Measurements from ENCODE around the gene STUM. TPM values are rescaled to one million over a fixed set of nuclear protein-coding genes. Genes with fewer than 3 reads are reported as not detected.

The STUM gene
- total and polyA plus RNA-seq, 2 experiments from 2014 or later, result 0.23 to 1.3 TPM

- TF ChIP-seq ZNF462 (CRISPR knock-in tag; IDR thresholded peaks at IDR 0.05), result no peak
- TF ChIP-seq EZH2phosphoT487 (IDR thresholded peaks at IDR 0.05; ENCODE audit: unreplicated experiment), result no peak
- no peak for TF ChIP-seq ZNF331 (CRISPR knock-in tag; IDR thresholded peaks at IDR 0.05; ENCODE audit: low read depth)
Observed at GRCh38 chr1:226640321-226641136, 92.0 kb downstream of the STUM start (continued).

GRCh38 chr1:226641671-226642231 lies 93.2 kb downstream of the STUM start:
- Histone ChIP-seq H3K27ac (ENCODE audit: low read depth) (no peak overlapping the region), H2AFZ (no peak overlapping the region), H3K9me2 (ENCODE audit: insufficient read depth) (no peaks in the 10 kb centered on the region), H3K27me3 (ENCODE audit: insufficient read depth) (no peaks in the 10 kb centered on the region), H3K4me2 (no peak overlapping the region), H4K20me1 (replicated peaks; ENCODE audit: insufficient read depth) (no peaks in the 10 kb centered on the region), H3K79me2 (replicated peaks; ENCODE audit: insufficient read depth) (no peaks in the 10 kb centered on the region), H3K4me1 (ENCODE audit: insufficient read depth) (no peaks in the 10 kb centered on the region; the same call in 1 of the 2 replicates), H3K36me3 (ENCODE audit: insufficient read depth) (no peaks in the 10 kb centered on the region), H3K4me3 (no peak overlapping the region), H3F3A (replicated peaks; ENCODE audit: low read depth) (no peaks in the 10 kb centered on the region)
- ATAC-seq (no peak), DNase-seq (ENCODE audit: low spot score) (no peak)
- Mint-ChIP-seq H3K27ac (no peak overlapping the region), H3K27me3 (ENCODE audit: insufficient read depth, low read depth, poor library complexity) (peaks cover 14% of the 10 kb centered on the region), H3K4me3 (no peak overlapping the region), H3K36me3 (ENCODE audit: low read depth) (no peaks in the 10 kb centered on the region; the same call in 2 of the 3 replicates), H3K9me3 (no peaks in the 10 kb centered on the region; the same call in 2 of the 3 replicates), H3K4me1 (peaks cover 23% of the 10 kb centered on the region)
- TF ChIP-seq ZNF462 (CRISPR knock-in tag; IDR thresholded peaks at IDR 0.05), result no peak
- TF ChIP-seq JUNB (IDR thresholded peaks at IDR 0.05; ENCODE audit: unreplicated experiment), result no peak
- TF ChIP-seq ZNF114 (CRISPR knock-in tag; IDR thresholded peaks at IDR 0.05), result no peak
- TF ChIP-seq ZNF331 (CRISPR knock-in tag; IDR thresholded peaks at IDR 0.05; ENCODE audit: low read depth), result no peak
- no peak for TF ChIP-seq EZH2phosphoT487 (IDR thresholded peaks at IDR 0.05; ENCODE audit: unreplicated experiment)
